Hematopoietic multipotent progenitor cell treated with erythropoietin and hydrocortisone succinate and interleukin-3 and kit ligand, for 8 days (in vitro differentiated cells): ENCODE measurements around the gene DDX55.
A peak's percentile ranks its signal among the peaks of the same experiment; 100 is the strongest.

Source experiments
- DNase-seq: peaks from one replicate; pipeline ENCODE4 v3.0.0-alpha.2; 2015

Gene DDX55

DNA sequence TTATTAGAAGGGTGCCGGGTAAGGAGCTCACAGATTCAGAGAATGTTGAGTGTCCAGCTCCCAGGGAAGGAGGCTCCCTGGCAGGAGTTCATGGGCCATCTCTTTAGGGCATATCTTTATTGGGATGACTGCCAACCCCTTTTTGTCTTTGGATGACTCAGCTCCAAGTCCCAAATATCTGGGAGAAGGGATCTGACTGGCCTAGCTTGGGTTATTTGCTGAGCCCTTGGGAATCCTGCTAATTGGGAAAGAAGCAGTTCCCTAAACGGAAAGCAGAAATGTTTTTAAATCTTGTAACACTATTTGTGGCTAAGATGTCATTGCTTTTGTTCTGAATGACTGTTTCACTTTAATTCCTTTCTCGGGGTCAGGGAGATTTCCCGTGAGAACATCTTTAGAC, 12.6 kb downstream of the DDX55 start:
- DNase-seq: no peak

DNA sequence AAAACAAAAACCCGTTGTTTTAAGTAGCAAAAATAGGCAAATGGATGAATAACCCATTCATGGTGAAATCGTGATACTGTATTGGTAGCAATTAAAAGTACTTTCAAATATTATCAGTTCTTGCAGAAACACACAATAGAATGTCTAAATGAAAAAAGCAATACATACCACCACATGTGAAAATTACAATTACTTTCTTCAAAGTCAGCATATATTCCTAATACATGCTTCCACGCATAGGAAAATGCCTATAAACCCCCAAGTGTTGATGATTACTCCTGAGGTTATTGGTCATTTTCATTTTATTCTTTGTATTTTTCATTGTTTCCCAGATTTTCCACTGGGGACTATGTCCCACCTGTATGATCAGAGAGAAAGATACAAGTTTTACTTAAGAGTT, 15.2 kb downstream of the DDX55 start:
- no peak for DNase-seq

DNA sequence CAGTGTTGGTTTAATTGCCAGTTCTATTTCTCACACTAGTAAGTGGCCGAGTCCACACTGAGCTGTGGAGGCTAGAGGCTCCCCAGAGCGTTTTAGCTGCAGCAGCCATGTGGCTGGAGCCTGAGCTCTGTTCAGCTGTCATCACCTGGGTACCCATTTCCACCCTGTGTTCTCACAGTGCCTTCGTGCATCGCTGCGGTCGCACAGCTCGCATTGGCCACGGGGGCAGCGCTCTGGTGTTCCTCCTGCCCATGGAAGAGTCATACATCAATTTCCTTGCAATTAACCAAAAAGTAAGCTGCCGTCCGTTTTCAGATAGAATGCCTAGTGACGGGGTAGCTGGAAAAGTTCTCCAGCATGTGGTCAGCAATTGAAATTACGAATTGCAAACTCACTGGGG, 15.7 kb downstream of the DDX55 start:
- no peak for DNase-seq

DNA sequence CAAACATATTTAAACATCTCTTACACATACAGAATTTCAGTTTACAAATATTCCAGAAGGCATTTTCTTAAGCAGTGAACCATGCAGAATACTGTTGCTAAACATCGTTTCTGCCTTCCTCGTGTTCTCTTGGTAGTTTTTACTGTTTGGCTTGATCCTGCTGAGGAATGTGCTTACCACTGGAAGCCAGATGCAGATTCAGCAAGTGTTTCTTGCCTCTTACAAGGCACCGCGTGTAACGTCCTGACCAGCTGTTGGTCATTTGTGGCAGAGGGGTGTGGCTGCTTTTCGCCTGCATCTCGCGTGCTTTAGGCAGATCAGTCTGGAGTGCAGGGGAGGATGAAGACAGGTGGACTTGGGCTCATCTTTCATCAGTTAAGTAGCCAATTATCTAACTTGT, 19.2 kb downstream of the DDX55 start:
- no peak for DNase-seq

DNA sequence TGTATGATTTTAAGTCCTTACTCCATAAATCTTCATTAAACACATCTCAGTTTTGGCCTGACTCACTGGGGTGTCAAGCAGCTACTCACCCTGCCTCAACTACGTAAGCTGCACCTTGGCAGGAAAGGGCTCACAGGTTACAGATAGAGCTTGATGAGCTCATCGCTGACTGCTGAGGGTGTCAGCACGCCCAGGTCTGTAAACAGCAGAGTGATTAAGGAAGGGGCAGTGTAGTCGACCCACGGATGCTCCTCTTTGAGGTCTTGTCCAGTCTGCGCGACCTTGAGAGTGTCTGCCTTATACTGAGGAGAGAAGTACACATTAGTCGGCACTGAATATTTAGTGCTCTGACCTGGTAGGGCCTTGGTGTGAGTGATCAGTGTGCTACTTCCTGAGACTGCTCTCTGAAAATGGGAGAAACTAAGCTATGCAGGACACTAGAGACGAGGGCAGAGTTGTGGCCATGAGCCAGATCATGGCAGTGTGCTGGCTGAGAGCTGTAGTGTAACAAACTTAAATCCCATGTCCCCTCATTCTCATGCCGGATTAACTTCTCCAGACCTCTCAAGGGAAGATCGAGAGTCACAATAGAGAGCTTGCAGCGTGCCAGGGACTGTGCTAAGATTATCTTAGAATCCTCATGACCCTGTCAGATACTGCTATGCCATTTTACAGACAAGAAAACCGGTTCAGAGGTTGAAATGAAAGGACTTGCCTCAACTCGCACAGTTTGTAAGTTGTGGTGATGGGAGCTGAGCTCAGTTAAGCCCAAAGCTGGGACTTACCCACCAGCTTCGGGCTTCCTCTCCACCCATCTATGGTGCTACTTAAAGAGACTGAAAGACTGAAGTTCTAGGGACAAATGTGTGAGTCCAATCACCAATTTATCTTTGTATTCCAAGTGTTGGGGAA, 20.0 kb downstream of the DDX55 start:
- DNase-seq: no peak

DNA sequence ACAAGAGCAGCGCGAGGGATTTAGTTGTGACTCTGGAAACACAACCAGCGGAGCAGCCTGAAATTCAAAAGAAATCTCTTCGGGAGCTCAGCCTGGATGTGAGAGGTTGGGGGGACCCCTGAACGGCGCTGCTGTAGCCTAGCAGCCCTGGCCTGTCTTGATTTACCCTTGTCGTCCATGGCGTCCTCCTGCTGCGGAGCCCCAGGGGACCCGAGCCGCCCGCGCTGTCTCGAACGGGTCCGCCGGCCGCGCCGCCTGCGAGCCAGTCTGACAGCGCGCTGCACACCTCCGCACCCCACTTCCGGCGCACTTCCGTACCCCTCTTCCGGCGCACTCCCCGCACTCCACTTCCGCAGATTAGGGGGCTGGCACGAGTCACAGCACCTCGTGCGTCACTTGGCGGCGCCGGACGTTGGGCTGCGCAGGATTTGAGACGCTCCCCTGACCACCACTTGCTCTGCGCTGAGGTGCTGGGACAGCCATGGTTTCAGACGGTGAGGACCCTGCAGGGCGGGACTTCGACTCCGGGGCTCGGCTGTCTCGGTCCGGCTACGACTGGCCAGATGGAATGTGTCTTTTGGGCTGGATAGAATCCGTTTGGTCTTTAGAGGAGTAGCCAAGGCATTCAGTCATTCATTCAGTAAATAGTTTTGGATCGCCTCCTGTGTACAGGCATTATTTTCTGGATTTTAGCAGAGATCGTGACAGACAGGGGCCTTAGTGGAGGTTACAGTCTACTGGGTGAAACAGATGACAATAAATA, 31.7 kb downstream of the DDX55 start, which contains the start of the genes EIF2B1 and GTF2H3:
Gene EIF2B1, minus strand, starts transcription at position 308 of the 763 bp plus-strand sequence. Its CDS starts 129 bp downstream, at position 179.
Gene GTF2H3, plus strand, starts transcription at position 451 of the 763 bp plus-strand sequence. Its CDS starts 31 bp downstream, at position 482.
- peak; percentile 98 for DNase-seq

DNA sequence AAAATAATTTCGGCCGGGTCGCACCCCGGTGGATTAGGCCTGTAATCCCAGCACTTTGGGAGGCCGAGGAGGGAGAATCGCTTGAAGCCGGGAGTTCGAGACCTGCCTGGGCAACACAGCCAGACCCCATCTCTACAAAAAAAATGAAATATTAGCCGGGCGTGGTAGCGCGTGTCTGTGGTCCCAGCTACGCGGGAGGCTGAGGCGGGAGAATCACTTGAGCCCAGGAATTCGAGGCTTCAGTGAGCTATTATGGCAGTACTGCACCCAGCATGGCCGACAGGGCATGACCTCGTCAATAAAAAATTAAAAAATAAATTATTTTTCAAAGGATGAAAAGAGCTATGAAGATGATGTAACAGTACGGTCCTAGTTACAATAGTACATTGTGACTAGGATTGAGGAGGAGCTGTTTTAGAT, 32.3 kb downstream of the DDX55 start:
- no peak for DNase-seq

DNA sequence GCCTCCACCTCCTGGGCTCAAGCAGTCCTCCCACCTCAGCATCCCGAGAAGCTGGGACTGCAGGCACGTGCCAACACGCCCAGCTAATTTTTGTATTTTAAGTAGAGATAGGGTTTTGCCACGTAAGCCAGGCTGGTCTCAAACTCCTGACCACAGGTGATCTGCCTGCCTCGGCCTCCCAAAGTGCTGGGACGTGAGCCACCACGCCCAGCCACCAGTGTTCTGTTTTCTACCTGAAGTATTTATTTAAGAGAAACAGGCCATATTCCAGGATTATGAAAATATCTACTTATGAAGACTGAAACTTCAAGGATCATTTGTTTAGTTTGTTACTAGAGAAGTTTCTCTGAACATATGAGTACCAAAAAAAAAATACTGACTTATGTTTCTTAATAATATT, 42.0 kb downstream of the DDX55 start:
- DNase-seq: no peak

DNA sequence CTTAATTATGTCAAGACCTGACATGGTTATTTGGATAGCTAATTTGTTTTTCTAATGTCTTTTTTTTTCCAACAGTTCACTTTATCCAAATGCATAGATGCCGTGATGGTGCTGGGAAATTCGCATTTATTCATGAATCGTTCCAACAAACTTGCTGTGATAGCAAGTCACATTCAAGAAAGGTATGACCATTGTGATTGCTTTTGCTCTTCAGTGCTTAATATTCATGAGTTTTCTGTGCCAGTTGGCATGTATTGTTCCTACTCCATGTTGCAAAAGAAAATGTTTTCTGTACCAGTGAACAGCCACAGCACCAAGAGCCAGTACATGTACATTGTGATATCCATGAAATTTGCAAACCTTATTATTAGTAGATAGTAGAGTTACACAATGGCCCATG, 43.5 kb downstream of the DDX55 start:
- no peak for DNase-seq

DNA sequence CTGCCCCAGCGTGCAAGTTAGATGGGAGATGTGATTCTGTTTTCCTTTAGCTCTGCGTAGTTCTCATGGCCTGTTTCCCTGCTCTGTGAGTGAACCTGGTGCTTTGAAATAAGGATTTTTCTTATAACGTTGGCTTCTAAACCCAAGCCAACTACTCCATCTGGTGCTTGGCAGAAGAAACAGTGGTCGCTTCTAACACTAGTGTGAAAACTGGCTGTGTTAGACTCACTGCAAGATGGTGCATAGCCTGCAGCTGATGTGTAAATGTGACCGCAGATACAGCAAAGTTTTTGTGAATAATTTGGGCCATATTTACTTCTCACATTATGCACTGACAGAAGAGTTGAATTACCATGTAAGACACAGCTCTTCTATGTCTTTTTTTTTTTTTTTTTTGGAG, 44.0 kb downstream of the DDX55 start:
- no peak for DNase-seq

DNA sequence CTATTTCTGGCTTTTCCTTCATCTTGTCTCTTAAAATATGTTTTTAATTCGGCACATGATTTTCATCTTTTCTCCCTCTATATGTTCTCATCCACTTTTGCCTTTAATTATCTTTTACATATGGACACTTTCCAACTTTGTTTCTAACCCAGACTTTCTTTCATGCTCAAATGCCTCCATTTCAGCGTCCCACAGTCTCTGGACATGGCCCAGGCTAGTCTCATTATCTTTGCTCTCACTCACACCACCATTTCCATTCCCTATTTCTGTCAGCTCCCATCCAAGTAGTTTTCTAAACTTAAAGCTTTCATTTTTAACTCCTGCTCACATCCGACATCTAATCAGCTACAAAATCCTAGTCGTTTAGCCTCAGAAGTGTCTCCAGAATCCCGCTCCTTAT, 46.5 kb downstream of the DDX55 start:
- no peak for DNase-seq

DNA sequence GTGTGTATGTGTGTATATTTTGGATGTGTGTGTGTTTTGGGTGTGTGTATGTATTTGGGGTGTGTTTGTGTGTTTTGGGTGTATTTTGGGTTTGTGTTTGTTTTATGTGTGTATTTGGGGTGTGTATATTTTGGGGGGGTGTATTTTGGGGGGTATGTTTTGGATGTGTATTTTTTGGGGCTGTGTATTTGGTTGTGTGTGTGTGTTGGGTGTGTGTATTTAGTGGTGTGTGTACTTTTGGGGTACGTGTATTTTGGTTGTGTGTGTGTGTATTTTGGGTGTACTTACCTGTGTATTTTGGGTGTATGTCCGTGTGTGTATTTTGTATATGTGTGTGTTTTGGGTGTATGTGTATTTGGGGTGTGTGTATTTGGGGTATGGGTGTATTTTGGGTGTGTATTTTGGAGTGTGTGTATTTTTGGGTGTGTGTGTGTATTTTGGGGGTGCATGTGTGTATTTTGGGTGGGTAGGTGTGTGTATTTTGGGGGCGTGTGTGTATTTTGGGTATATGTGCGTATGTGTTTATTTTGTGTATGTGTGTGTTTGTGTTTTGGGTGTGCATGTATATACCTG, 52.3 kb downstream of the DDX55 start:
- DNase-seq: no peak

DNA sequence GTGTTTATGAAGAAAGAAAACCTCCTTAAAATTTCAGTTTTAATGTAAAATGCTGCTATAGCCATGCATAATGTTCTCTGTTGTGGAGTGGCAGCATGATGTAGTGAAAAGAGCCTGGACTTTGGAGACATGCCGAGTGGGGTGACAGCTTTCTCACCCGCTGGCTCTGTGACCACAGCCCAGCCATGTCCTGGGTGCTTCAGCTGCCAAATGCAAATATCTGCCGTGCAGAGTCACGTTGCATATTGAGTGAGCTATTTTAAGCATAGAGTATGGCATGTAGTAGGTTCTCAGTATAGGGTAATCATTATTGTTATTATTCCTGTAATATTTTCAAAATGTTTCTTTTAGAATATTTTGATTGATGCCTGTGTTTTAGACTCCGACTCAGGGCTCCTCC, 53.5 kb downstream of the DDX55 start:
- no peak for DNase-seq

DNA sequence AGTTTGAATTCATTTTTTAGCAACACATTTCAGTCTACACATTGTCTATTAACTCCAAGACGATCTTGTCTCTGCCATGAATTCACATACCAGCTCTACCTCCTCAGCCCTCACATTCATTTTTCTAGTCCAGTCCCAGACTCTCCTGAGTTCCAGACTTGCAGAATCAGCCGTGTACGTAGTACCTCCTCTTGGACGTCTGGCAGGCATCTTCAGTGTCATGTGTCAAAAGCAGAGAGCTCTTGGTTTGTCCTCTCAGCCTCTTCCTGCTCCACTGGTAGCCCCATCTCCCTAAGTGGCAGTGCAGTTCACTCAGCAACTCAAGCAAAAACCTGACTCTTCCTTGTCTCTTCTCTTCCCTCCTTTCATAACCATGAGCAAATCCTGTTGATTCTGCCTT, 54.5 kb downstream of the DDX55 start:
- no peak for DNase-seq

DNA sequence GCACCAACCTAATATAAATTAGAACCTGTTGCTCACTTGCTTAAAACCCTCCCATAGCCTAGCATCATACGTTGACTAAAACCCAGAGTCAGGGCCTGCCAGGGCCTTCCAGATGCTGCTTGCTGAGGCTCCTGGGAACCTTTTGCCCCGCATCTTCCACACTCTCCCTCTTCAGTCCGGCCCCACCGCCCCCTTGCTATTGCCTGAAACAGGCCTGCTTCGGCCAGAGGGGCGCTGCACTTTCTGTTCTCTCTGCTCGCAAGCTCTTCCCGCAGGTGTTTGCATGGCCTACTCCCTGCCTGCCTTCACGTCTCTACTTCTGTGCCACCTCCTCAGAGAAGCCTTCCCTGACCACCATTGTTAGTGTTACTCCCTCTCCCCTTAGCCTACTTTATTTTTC, 55.3 kb downstream of the DDX55 start:
- DNase-seq: no peak

DNA sequence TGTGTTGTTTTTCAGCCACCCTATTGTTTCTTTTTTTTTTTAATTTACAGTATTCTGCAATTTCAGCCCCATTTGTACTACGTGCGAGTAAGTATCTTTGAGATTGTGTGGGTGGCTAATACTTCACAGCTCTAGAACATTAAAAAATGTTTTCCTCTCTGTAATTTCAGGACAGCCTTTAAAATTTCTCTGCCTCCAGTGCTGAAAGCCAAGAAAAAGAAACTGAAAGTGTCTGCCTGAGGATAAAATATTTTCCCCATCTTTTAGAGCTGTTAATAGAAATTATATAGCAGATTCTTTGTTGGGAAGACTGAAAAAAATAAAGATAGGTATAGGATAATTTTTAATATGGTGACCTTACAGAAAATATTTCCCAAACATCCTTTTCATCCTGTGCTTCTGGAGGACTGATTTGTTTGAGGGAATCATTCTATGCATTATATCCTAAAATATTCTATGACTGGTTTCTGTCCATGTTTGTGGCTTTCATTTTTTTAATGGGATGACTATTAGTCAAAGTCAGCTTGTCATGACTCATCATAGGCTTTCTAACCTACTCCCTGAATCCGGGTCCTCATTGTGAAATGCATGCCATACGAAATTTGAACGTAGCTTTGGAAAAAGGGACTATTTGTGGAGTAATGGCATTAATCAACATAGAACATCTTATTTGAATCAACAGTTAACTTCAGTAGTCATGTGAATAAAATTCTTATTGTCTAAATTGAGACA, 58.3 kb downstream of the DDX55 start:
- DNase-seq: no peak

DNA sequence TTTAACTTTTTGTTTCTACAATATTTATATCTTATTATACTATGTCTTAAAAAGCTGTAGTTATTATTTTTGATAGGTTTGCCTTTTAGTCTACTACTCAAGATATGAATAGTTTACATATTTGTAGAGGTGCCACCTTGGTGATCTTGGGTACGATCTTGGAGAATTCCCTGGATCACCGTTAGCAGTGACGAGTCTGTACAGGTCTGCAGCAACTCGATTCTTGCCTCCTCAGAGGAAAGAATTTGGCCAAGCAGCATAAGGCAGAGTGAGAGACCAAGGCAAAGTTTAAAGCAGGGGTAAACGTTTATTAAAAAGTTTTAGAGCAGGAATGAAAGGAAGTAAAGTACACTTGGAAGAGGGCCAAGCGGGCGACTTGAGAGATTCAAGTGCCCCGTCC, 65.9 kb downstream of the DDX55 start:
- DNase-seq: no peak
